Tibial artery (tissue), 4 donors: Measurements from ENCODE around the gene AANAT.
A peak's percentile ranks its signal among the peaks of the same experiment; 100 is the strongest.

Experiments
- DNase-seq, 2 donors: peaks; one replicate each; pipeline ENCODE4 v3.0.0-alpha.2; 2019
- H3K27ac ChIP-seq, 2 donors: fragments of 200-600 bp; sonication (generic) in 1 of 2; 1 replicate in 1 of 2; 2 replicates in 1 of 2; pipeline ENCODE4 v1.5.1; 2018 to 2019; ENCODE audit warnings: mild to moderate bottlenecking in 1 of 2
- H3K27me3 ChIP-seq, 2 donors: fragments of 200-600 bp; sonication (generic) in 1 of 2; one replicate each; pipeline versions ENCODE4 v1.5.1 to v1.6.0; 2016 to 2019
- H3K36me3 ChIP-seq, 3 donors: fragments of 200-600 bp; sonication (generic) in 2 of 3; one replicate each; pipeline ENCODE4 v1.5.1; 2016 to 2019; ENCODE audit warnings: mild to moderate bottlenecking in 2 of 3
- H3K4me1 ChIP-seq, 4 donors: fragments of 200-600 bp; sonication (generic) in 2 of 4; 1 replicate in 3 of 4; 2 replicates in 1 of 4; pipeline ENCODE4 v1.5.1; 2016 to 2019
- H3K4me3 ChIP-seq, 2 donors: fragments of 200-600 bp; sonication (generic) in 1 of 2; 1 replicate in 1 of 2; 2 replicates in 1 of 2; pipeline ENCODE4 v1.5.1; 2018 to 2019; ENCODE audit warnings: mild to moderate bottlenecking in 2 of 2
- H3K9me3 ChIP-seq, 3 donors: fragments of 200-600 bp; sonication (generic) in 1 of 3; one replicate each; pipeline ENCODE4 v1.5.1; 2016 to 2019
- intact Hi-C: fragments of 100-400 bp; cut with DNase I; formaldehyde crosslinking; loops from one replicate; pipeline ENCODE4 v1.15.0; 2023; ENCODE audit warnings: low total_unique reads
- TF ChIP-seq, protein P1 (sequence below), 2 experiments: fragments of 200-600 bp in 1 of 2; fragments of 450-650 bp in 1 of 2; IDR thresholded peaks; one replicate each; pipeline ENCODE4 v1.5.1; 2017 to 2019; ENCODE audit warnings: antibody characterized with exemption in 2 of 2, mild to moderate bottlenecking in 1 of 2, moderate library complexity in 1 of 2

AANAT gene

DNA sequence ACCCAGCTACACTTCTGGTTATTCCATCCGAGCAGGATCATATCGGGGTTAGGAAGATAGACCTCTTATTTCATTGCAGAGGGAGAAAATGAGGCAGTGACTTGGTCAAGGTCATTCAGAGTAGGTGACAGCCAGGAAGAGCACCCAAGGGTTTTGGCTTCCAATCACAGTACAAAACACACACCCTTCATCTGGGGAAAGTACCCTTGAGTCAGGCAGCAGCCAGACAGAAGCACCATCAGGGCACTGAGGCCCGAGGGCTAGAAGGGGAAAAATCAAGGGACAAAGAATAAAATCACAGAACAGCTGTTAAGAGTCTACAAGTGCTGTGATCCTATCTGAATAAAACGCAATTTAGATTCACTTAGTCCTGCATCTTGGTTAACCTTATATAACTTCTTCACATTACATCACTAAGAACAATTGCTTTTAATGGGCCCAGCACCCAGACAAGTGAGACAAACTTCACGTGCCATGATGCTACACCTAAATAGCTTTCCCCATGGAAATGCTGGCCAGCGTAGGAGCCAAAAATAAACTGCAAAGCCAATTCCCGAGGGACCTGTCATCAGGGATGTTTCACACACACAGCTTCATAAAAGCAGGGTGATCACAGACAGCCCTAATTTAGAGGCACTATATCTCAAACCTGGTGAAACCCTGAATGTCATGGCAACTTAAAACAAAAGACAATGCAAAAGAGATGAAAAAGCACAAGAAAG lies 19.3 kb upstream of the AANAT start:
- no peak overlapping the region for H3K4me3 ChIP-seq
- TF ChIP-seq, protein P1, sequence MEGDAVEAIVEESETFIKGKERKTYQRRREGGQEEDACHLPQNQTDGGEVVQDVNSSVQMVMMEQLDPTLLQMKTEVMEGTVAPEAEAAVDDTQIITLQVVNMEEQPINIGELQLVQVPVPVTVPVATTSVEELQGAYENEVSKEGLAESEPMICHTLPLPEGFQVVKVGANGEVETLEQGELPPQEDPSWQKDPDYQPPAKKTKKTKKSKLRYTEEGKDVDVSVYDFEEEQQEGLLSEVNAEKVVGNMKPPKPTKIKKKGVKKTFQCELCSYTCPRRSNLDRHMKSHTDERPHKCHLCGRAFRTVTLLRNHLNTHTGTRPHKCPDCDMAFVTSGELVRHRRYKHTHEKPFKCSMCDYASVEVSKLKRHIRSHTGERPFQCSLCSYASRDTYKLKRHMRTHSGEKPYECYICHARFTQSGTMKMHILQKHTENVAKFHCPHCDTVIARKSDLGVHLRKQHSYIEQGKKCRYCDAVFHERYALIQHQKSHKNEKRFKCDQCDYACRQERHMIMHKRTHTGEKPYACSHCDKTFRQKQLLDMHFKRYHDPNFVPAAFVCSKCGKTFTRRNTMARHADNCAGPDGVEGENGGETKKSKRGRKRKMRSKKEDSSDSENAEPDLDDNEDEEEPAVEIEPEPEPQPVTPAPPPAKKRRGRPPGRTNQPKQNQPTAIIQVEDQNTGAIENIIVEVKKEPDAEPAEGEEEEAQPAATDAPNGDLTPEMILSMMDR (IDR thresholded peaks at IDR 0.05) = no peak
- H3K27me3 ChIP-seq = no peaks in the 10 kb centered on the region
- intact Hi-C loops = no loop called here
- H3K27ac ChIP-seq = no peak overlapping the region
- peaks cover 0 to 46% (median 17%) of the 10 kb centered on the region in 4 donors for H3K4me1 ChIP-seq
- H3K9me3 ChIP-seq = no peaks in the 10 kb centered on the region
- H3K36me3 ChIP-seq = no peaks in the 10 kb centered on the region
- DNase-seq = peak in 1 of 2 donors; percentile 35

DNA sequence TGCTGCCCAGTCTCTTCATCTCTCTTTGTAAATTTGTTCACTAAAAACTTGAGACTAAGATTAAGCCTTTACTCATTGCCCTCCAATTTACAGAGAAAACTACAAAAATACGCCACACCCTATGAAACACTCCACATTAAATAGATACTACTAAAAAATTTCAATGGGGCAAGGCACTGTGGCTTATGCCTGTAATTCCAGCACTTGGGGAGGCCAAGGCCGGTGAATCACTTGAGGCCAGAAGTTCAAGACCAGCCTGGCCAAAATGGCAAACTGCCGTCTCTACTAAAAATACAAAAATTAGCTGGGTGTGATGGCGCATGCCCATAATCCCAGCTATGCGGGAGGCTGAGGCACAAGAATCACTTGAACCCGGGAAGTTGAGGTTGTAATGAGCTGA lies 18.3 kb upstream of the AANAT start:
- no peak for DNase-seq
- Histone ChIP-seq H3K4me1 (peaks cover 0 to 46% (median 17%) of the 10 kb centered on the region in 4 donors), H3K27me3 (no peaks in the 10 kb centered on the region), H3K9me3 (no peaks in the 10 kb centered on the region), H3K4me3 (no peak overlapping the region), H3K27ac (no peak overlapping the region), H3K36me3 (no peaks in the 10 kb centered on the region)
- intact Hi-C loops = no loop called here
- TF ChIP-seq, protein P1 (IDR thresholded peaks at IDR 0.05) = no peak

DNA sequence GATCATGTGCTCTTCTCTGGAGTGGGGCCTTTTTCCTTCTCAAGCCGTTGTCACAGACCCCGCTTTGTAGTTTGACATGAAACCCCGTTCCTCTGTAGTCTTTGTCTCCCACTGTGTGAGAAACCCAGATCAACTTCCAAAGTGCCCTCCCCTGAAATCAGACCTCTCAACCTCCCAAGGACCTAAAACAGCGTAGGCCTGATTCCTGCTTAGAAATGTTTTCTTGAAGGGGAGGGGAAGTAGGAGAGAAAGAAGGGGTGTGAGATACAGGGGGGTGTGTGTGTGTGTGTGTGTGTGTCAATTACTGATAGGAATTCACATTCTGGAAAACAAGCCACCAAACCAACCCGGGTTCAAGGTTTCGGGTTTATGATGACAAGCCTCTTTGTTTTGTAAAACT lies 15.9 kb upstream of the AANAT start:
- H3K36me3 ChIP-seq = no peaks in the 10 kb centered on the region
- H3K27me3 ChIP-seq = no peaks in the 10 kb centered on the region
- H3K4me3 ChIP-seq = peak overlapping the region in 1 of 2 donors; percentile 85
- H3K4me1 ChIP-seq = peaks cover 0 to 44% (median 16%) of the 10 kb centered on the region in 4 donors
- intact Hi-C loops = no loop called here
- no peak overlapping the region for H3K27ac ChIP-seq
- DNase-seq = no peak
- H3K9me3 ChIP-seq = no peaks in the 10 kb centered on the region
- TF ChIP-seq, protein P1 (IDR thresholded peaks at IDR 0.05) = no peak

DNA sequence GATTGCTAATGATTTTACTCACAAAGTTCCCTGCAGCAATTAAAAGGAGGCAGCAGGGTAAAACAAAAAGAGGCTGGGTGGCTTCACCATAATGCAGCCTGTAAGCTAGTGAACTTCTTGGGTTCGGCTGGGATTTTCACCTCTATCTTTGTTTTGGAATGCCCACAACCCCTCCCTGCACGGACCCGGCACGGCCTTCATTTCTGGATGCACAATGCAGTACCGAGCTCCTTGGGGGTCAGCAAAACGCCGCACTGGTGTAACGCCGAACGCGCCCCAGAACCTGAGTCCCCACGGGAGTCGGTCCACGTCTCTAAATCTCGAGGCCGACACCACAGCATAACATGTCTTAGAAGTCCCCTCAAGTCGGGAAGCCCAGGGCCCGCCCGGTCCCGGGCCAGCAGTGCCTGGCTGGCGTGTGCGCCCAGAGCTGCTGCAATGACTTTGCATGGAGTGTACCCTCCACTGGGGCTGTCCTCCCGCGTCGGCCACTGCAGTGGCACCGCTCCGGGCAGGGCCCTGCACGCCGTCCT lies 15.2 kb upstream of the AANAT start:
- Histone ChIP-seq H3K9me3 (no peaks in the 10 kb centered on the region), H3K27ac (peak overlapping the region; percentile 77 to 80), H3K4me1 (peaks cover 0 to 37% (median 14%) of the 10 kb centered on the region in 4 donors), H3K27me3 (no peaks in the 10 kb centered on the region), H3K36me3 (no peaks in the 10 kb centered on the region), H3K4me3 (peak overlapping the region; percentile 76 to 85)
- DNase-seq = no peak
- TF ChIP-seq, protein P1 (IDR thresholded peaks at IDR 0.05) = no peak
- intact Hi-C loops = no loop called here

DNA sequence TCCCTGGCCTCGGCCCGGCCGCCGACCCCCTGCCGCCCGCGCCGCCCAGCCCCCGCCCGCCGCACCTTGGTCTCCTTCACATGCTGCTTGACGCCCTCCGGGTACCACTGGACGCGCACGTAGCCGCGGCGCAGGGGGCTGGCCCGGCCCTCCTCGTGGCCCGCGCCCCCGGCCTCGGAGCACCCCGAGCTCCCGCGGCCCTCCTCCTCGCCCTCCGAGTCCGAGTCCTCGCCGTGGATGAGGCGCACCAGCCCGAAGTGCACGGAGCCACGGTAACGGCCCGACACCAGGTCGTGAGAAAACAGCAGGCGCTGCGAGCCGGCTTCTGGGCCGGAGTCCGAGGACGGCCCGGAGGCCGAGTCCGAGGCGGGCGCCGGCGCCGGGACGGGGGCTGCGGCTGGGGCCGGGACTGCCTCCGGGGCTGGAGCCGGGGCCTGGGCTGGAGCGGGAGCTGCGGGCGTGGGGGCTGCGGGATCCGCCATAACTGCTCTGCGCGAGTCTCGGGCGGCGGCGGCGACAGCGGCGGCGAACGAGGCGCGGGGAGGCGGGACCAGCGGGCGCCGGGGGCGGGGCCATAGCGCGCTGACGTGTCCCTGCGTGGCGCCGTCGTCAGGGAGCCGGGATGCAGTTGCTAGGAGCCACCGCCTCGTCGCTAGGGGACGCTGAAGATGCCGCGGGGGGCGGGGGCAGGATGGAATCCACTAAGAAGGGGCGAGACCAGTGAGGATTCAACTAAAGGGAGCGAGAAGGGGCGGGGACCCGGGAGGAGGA lies 14.6 kb upstream of the AANAT start, which contains the start of gene UBE2O:
UBE2O (minus strand) TSS at position 493 of the 771 bp plus-strand sequence; CDS start at position 482, 11 bp downstream.
- intact Hi-C loops = no loop called here
- Histone ChIP-seq H3K36me3 (no peaks in the 10 kb centered on the region), H3K27me3 (no peaks in the 10 kb centered on the region), H3K27ac (peak within 1 kb of the TSS; percentile 77 to 80), H3K4me1 (peaks cover 0 to 31% (median 14%) of the 10 kb centered on the region in 4 donors), H3K9me3 (no peaks in the 10 kb centered on the region), H3K4me3 (peak within 1 kb of the TSS; percentile 76 to 85)
- TF ChIP-seq, protein P1 (IDR thresholded peaks at IDR 0.05) = peak; percentile 44 to 48
- peak; percentile 72 to 89 for DNase-seq
